Activated CD8-positive, alpha-beta memory T cell treated with anti-CD3 and anti-CD28 coated beads for 36 hours (primary cell): Measurements from ENCODE around the gene PPFIA3. TPM values are rescaled to one million over a fixed set of nuclear protein-coding genes. Genes with fewer than 3 reads are reported as not detected.
"Not testable (repeated sequence)": the region's sequence is repeated elsewhere in the genome, so short reads cannot be mapped to it uniquely, and the experiment has no call there.

Experiments used
- CTCF ChIA-PET: fragments of 350-600 bp; sonication (Branson Sonifier 250); formaldehyde crosslinking; loops from one replicate; lab custom pipeline; 2021; ENCODE audit warnings: antibody characterized with exemption; lab: Charles Lee
- POLR2A ChIA-PET: fragments of 350-600 bp; sonication (Branson Sonifier 250); formaldehyde crosslinking; loops from one replicate; lab custom pipeline; 2021; ENCODE audit warnings: antibody characterized with exemption; lab: Charles Lee
- total RNA-seq, 2 experiments: library from RNA; stranded (reverse); gene quantifications; one replicate each; pipeline ENCODE4 v1.2.3, GENCODE V29; 2021

Gene PPFIA3
- total RNA-seq, 2 experiments from 2014 or later: 3.9 to 4.7 TPM

GRCh38 chr19:49116544-49116943 is 2.8 kb upstream of the PPFIA3 start:
- POLR2A ChIA-PET: no interaction called here
- CTCF ChIA-PET: interaction anchor here (0.7 to 1.6 kb wide), 2 partner anchors 10 to 153 kb away, joined by 3 to 4 read pairs; no protein-coding TSS in a partner anchor

GRCh38 chr19:49117677-49118564 is 1.4 kb upstream of the PPFIA3 start:
- ChIA-PET POLR2A (no interaction called here), CTCF (interaction anchor here (0.6 to 2.0 kb wide), 6 partner anchors 10 to 182 kb away, joined by 3 to 7 read pairs (median 4); no protein-coding TSS in a partner anchor)

GRCh38 chr19:49118565-49119410 is 556 bp upstream of the PPFIA3 start, which contains the start of gene C19orf73:
TSS of gene C19orf73 (minus strand) at chr19:49119143. CDS start at chr19:49119022, 121 bp downstream.
- POLR2A ChIA-PET: interaction anchor here (1.3 kb wide), 1 partner anchor 9 kb away, joined by 3 read pairs; no protein-coding TSS in a partner anchor
- CTCF ChIA-PET: interaction anchor here (0.6 to 2.0 kb wide), 7 partner anchors 9 to 181 kb away, joined by 3 to 7 read pairs (median 5); no protein-coding TSS in a partner anchor

- POLR2A ChIA-PET: interaction anchor here (0.5 to 1.3 kb wide), 4 partner anchors 8 to 1215 kb away, joined by 3 to 5 read pairs (median 4); no protein-coding TSS in a partner anchor
- CTCF ChIA-PET: interaction anchor here (1.2 to 2.0 kb wide), 6 partner anchors 8 to 128 kb away, joined by 3 to 7 read pairs (median 5); no protein-coding TSS in a partner anchor
Observed at GRCh38 chr19:49120325-49120683, 960 bp downstream of the PPFIA3 start.

- CTCF ChIA-PET: interaction anchor here (1.0 to 1.8 kb wide), 3 partner anchors 9 to 129 kb away, joined by 3 to 6 read pairs (median 3); no protein-coding TSS in a partner anchor
- POLR2A ChIA-PET: no interaction called here
Observed at GRCh38 chr19:49120868-49121267, 1.5 kb downstream of the PPFIA3 start.

DNA sequence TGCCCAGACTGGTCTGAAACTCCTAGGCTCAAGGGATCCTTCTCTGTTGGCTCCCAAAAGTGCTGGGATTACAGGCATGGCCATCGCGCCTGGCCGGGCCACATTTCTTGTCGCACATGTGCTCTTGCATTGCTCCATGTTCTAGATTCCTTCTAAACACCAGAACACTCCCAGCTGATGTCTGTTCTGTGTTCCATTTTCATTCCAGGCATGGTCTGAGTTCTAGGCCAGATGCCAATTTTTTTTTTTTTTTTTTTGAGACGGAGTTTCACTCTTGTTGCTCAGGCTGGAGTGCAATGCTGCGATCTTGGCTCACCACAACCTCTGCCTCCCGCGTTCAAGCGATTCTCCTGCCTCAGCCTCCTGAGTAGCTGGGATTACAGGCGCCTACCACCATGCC is 2.5 kb downstream of the PPFIA3 start:
- CTCF ChIA-PET, POLR2A ChIA-PET: not testable (repeated sequence)

GRCh38 chr19:49123285-49123684 is 3.9 kb downstream of the PPFIA3 start:
- CTCF ChIA-PET: not testable (repeated sequence)

GRCh38 chr19:49125025-49125731 is 5.8 kb downstream of the PPFIA3 start:
- POLR2A ChIA-PET: no interaction called here
- CTCF ChIA-PET: interaction anchor here (1.2 to 1.4 kb wide), 2 partner anchors 11 to 27 kb away, joined by 3 to 10 read pairs; partner anchors contain the start of gene LIN7B

More at GRCh38 chr19:49123285-49123684, 3.9 kb downstream of the PPFIA3 start:
- POLR2A ChIA-PET: interaction anchor here (0.6 kb wide), 1 partner anchor 142 kb away, joined by 5 read pairs; no protein-coding TSS in a partner anchor

DNA sequence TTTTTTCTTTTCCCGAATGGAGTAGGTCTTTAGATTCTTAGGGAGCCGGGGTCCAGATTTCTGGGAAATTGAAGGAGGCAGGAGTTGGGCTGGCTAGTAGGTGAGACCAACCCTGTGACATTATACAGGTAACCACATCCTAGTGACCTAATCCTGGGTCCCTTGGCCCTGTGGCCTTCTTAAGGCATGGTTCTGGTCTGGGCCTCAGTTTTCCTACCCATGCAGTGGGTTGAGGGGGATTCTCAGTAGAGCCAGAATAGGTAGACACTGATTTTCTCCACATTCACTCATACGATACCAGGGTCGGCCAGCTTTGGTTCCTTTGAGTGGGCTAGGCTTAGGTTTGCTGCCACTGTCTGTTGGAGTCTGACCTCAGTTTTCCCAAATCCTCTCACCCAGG is 7.2 kb downstream of the PPFIA3 start:
- CTCF ChIA-PET: interaction anchor here (0.6 to 2.4 kb wide), 4 partner anchors 12 to 183 kb away, joined by 3 to 11 read pairs (median 8); partner anchors contain the start of gene LIN7B
- POLR2A ChIA-PET: interaction anchor here (0.8 to 1.1 kb wide), 2 partner anchors 12 to 22 kb away, joined by 4 to 8 read pairs; partner anchors contain the start of gene LIN7B

DNA sequence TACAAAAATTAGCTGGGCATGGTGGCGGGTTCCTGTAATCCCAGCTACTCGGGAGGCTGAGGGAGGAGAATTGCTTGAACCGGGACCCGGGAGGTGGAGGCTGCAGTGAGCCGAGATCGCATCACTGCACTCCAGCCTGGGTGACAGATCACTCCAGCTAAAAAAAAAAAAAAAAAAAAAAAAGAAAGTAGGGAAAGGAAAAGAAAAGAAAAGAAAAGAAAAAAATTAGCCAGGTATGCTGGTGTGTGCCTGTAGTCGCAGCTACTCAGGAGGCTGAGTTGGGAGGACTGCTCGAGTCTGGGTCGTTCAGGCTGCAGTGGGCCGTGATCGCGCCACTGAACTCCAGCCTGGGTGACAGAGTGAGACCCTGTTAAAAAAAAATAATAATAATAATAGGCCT is 7.9 kb downstream of the PPFIA3 start:
- ChIA-PET POLR2A (interaction anchor here (1.1 kb wide), 1 partner anchor 13 kb away, joined by 4 read pairs; the partner anchor contains the start of gene LIN7B), CTCF (interaction anchor here (0.6 to 2.4 kb wide), 7 partner anchors 8 to 184 kb away, joined by 3 to 11 read pairs (median 5); partner anchors contain the start of genes C19orf73, LIN7B and PPFIA3)

DNA sequence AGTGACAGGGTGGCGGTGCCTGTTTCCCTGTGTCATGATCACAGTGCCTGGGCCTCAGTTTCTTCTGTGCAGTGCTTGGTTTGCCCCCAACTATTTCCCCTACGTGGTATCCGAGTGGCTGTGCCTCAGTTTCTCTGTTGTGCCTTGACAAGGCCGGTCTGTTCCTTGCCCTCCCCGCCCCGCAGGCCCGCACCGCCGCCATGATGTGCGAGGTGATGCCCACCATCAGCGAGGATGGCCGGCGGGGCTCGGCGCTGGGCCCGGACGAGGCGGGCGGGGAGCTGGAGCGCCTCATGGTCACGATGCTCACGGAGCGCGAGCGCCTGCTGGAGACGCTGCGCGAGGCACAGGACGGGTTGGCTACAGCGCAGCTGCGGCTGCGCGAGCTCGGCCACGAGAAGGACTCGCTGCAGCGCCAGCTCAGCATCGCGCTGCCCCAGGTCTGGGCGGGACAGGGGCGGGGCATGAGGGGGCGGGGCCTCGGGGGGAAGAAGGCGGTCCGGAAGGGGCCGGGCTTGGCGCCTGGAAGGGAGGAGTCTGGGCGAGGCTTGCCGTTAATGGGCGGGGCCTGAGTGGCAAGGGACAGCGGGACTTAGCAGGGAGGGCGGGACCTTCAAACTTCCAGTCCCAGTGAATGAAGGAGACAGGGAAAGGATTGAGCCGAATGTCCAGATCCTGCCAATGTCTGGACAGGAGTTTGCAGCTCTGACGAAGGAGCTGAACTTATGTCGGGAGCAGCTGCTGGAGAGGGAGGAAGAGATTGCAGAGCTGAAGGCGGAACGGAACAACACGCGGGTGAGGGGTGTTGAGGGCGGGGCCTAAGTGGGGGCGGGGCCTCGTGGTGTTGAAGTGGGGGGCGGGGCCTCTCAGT is 8.6 kb downstream of the PPFIA3 start:
- ChIA-PET POLR2A (interaction anchor here (0.6 to 1.0 kb wide), 2 partner anchors 8 to 13 kb away, joined by 3 to 5 read pairs; partner anchors contain the start of gene PPFIA3), CTCF (interaction anchor here (1.0 to 2.8 kb wide), 7 partner anchors 9 to 71 kb away, joined by 3 to 11 read pairs (median 5); partner anchors contain the start of genes C19orf73, LIN7B and PPFIA3)

DNA sequence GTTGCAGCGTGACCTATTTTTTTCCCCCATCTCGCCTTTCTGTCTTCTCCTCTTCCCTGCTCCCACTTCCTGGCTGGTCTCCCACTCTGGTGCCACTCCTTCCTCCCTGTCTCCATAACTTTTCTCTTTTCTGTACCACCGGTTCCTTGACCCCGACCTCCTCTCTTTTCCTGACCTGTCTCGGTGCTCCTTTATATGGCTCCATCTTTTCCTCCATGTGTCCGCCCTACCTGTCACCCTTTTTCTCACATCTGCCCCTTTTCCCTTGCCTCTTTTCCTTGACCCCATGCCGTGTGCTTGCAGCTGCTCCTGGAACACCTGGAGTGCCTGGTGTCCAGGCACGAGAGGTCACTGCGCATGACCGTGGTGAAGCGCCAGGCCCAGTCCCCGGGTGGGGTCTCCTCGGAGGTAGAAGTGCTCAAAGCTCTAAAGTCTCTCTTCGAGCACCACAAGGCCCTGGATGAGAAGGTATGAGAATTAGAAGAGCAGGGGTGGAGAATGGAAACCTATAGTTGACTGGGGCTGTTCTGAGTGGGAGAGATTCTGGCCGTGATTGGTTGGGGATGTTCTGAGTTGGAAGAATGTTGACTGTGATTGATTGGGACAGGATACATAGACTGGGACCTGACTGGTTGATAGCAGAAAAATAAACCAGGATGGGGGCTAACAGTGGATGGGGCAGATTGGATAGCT is 9.3 kb downstream of the PPFIA3 start:
- CTCF ChIA-PET: interaction anchor here (1.1 to 2.8 kb wide), 6 partner anchors 9 to 70 kb away, joined by 4 to 11 read pairs (median 6); partner anchors contain the start of genes C19orf73, LIN7B and PPFIA3
- POLR2A ChIA-PET: interaction anchor here (1.0 kb wide), 1 partner anchor 14 kb away, joined by 5 read pairs; no protein-coding TSS in a partner anchor

DNA sequence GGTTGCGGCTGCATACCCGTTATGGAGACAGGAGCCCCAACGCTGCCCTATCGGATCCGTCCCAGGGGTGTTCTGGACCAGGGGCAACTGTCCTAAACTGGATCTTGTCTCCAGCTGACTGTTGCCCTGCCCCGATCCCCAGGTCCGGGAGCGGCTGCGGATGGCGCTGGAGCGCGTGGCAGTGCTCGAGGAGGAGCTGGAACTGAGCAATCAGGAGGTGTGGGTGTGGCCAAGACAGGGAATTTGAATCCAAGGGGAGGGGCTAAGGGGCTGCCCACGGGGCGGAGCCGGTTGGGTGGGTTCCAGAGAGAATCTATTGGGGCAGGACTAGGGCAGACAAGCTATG is 9.9 kb downstream of the PPFIA3 start:
- CTCF ChIA-PET: interaction anchor here (1.4 to 2.8 kb wide), 3 partner anchors 9 to 17 kb away, joined by 5 to 7 read pairs (median 6); no protein-coding TSS in a partner anchor
- POLR2A ChIA-PET: no interaction called here

DNA sequence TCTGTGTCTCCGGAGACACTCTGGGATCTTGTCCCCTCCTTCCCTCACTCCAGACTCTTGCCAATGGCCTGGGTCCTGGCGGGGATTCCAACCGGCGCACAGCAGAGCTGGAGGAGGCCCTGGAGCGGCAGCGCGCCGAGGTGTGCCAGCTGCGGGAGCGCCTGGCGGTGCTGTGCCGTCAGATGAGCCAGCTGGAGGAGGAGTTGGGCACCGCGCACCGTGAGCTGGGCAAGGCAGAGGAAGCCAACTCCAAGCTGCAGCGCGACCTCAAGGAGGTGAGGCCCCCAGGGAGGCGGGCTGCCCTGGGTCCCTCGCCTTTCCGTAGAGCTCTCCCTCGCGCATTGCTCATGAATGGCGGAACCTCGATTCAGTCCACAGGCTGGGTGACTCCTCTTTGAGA is 11.0 kb downstream of the PPFIA3 start:
- POLR2A ChIA-PET: no interaction called here
- CTCF ChIA-PET: interaction anchor here (0.6 to 2.8 kb wide), 5 partner anchors 10 to 77 kb away, joined by 3 to 7 read pairs (median 4); partner anchors contain the start of gene LIN7B

- POLR2A ChIA-PET: interaction anchor here (0.6 kb wide), 1 partner anchor 379 kb away, joined by 4 read pairs; no protein-coding TSS in a partner anchor
- CTCF ChIA-PET: interaction anchor here (0.7 to 2.5 kb wide), 5 partner anchors 12 to 182 kb away, joined by 3 to 6 read pairs (median 6); partner anchors contain the start of gene PPFIA3
Observed at GRCh38 chr19:49132974-49133609, 13.7 kb downstream of the PPFIA3 start.
